ENCODE data around the gene TFCP2.
"Not testable (repeated sequence)": the region's sequence is repeated elsewhere in the genome, so short reads cannot be mapped to it uniquely, and the experiment has no call there.

Gene TFCP2

DNA sequence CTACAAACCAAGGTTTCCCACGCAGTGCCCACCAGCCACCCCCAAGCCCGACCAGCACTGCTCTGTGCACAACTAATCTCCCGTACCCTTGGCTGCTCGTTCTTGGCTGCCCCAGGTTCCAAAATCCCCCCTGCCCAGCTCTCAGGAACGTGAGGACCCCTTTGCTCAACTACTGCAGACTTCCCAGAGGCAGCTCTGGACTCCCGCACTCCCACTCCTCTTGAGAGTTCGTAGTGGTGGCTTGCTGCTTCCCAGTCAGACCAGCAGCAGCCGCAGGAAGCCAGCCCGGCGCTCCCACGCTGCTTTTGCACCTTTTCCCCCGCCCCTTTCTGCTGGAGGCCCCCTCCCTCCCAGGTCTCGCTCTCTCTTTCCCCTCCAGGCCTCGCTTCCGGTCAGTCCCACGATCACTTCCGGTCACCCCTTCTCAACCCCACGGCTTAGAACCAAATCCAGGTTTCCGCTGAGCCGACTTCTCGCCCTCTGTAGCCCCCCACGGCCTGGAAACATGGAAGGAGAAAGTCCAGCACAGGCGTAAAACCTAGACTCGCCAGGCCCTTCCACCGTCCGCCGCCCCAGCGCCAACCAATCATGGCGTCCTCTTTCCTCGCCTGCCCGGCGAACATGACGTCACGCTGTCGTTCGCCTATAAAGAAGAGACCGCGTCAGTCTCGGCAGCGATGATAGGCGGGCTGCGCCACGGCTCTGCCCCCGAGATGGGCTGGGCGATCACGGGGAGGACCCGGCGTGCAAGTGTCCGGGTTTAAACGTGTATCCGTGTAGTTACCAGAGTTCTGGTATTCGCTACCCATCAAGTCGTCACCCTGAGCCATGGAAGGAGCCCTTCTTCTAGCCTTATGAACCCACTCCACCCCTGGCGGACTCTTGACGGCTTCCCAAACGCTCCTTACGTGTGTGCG is at the start of gene TFCP2:
TSS of gene TFCP2 (minus strand) at position 621 of the 917 bp plus-strand sequence. CDS start 713 bp downstream, outside the sequence.
- peak; percentile 95 for DNase-seq

DNA sequence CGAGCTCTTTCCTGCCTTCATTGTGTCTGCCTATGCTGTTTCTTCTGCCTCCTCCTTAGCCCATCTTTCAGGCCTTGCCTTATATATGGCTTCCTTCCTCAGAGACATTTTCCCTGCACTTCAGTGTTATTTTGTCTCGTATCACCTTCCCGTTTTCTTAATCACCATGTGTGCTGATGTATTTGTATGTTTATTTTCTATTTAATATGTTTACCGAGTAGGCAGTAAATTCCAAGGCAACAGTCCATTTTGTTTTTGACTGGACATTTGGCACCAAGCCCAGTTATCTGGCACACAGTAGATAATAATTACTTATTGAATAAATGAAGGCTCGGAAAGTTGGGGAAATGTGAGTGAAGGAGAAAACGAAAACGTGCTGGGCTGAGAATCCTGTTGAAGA is 49.5 kb upstream of the TFCP2 start:
- in situ Hi-C loops (cut with MboI; ENCODE audit: low pct_unique_long_range_greater_than_20kb, low sequenced_read_pairs) = no loop called here
- no peak for DNase-seq

More for the DNA sequence above, at the start of gene TFCP2:
- in situ Hi-C loops (cut with MboI; ENCODE audit: low pct_unique_long_range_greater_than_20kb, low sequenced_read_pairs) = no loop called here

GRCh38 chr12:51219857-51220256 is 46.9 kb upstream of the TFCP2 start:
- DNase-seq; in situ Hi-C loops (cut with MboI; ENCODE audit: low pct_unique_long_range_greater_than_20kb, low sequenced_read_pairs): not testable (repeated sequence)

GRCh38 chr12:51219322-51219721 is 46.4 kb upstream of the TFCP2 start:
- in situ Hi-C loops (cut with MboI; ENCODE audit: low pct_unique_long_range_greater_than_20kb, low sequenced_read_pairs) = no loop called here

GRCh38 chr12:51218607-51219161 is 45.7 kb upstream of the TFCP2 start:
- no peak for DNase-seq
- in situ Hi-C loops (cut with MboI; ENCODE audit: low pct_unique_long_range_greater_than_20kb, low sequenced_read_pairs) = no loop called here

More at GRCh38 chr12:51219322-51219721, 46.4 kb upstream of the TFCP2 start:
- DNase-seq = no peak

DNA sequence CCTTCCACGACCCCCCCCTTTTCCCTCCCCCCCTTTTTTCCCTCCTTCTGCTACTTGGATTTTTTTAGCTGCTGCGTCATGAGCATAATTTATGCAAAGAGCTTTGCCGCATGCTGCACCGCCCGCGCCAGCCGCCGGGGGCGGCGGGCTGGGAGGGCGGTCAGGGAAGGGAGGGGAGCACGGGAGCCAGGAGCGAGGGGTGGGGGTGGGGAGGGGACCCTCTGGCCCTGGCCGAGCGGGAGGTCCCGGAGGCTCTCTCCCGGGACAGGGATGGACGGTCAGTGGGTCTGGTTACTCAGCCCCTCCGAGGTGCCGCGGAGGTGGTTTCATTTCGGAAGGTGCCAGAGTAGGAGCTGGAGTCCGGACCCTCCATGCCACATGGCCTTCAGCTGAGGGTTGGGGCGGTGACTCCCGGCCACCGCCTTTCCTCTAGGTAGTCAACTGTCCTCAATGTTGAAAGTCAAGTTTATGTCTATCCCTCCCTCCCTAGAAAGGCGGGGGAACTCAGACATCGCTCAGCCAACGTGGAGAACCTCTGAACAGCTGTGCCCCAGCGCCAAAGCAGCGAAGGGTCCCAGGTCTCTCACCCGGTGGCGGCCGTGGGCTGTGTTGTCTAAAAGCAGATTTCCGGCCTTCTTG is 45.2 kb upstream of the TFCP2 start, which contains the start of gene POU6F1:
TSS of gene POU6F1 (minus strand) at position 95 of the 639 bp plus-strand sequence. CDS start 11,226 bp downstream, outside the sequence.
- peak; percentile 84 for DNase-seq
- in situ Hi-C loops (cut with MboI; ENCODE audit: low pct_unique_long_range_greater_than_20kb, low sequenced_read_pairs) = no loop called here

DNA sequence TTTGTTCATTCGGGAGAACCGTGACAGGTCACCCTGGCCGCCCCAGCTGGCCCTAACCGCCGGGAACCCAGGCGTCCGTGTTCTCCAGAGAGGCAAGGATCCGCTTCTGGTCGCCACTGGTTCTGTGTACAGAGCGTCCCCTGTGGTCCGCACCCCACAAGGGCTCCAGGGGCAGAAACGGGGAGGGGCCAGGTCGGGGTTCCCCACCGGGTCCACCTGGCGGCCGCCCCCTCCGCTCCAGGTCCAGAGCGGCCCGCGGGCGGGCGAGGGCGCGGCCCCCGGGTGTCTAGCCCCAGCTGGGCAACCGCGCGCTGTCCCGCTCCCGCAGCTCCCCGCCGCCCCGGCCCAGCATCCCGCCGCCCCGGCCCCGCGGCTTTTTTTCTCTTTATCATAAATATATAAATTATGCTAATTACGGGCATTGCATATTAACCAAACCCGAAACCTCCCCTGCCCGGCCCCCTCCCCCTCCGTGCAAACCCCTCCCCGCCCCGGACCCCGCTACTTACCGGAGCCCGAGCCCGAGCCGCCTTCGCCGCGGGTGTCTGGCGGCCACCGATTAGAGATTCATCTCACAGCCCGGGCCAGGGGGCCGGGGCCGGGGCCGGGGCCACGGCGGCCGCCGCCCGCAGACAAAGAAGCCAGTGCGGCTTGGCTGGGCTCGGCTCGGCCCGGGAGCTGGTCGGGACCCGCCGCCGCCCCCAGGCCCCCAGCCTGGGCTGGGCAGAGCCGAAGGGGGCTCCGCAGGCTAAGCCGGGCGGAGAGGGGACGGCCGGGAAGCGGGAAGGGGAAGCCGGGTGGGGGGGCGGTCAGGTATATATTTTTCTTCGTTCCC is 44.4 kb upstream of the TFCP2 start:
- in situ Hi-C loops (cut with MboI; ENCODE audit: low pct_unique_long_range_greater_than_20kb, low sequenced_read_pairs) = no loop called here
- peak; percentile 30 for DNase-seq

- in situ Hi-C loops (cut with MboI; ENCODE audit: low pct_unique_long_range_greater_than_20kb, low sequenced_read_pairs) = no loop called here
- DNase-seq = no peak
Measured at GRCh38 chr12:51216642-51217041, 43.7 kb upstream of the TFCP2 start.

DNA sequence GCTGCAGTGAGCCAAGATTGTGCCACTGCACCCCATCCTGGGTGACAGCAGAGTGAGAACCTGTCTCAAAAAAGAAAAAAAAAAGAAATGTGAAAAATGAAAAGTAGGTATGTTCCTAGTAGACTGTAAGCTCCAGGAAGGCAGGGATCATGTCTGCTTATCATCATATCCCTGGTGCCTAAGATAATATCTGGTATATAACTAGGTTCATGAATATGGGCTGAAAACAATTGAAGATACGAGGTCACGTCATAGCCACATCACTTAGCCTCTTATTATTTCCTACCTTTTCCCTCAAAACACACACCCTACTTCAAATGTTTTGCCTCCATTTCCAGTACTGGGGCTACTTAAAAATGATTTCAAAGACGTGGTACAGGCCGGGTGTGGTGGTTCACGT is 42.0 kb upstream of the TFCP2 start:
- no peak for DNase-seq
- in situ Hi-C loops (cut with MboI; ENCODE audit: low pct_unique_long_range_greater_than_20kb, low sequenced_read_pairs) = no loop called here

GRCh38 chr12:51210690-51211395 is 37.9 kb upstream of the TFCP2 start:
- DNase-seq = no peak
- in situ Hi-C loops (cut with MboI; ENCODE audit: low pct_unique_long_range_greater_than_20kb, low sequenced_read_pairs) = no loop called here

DNA sequence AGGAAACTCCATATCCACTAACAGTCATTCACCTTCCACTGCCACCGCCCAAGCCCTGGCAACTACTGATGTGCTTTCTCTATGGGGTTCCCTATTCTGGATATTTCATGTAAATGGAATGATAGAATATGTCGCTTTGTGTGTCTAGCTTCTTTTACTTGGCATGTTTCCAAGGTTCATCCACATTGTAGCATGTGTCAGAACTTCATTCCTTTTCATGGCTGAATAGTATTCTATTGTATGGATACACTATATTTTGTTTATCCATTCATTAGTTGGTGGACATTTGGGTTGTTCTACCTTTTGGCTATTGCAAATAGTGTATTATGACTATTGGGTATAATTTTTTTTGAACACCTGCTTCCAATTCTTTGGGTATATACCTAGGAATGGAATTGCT is 36.3 kb upstream of the TFCP2 start:
- no peak for DNase-seq
- in situ Hi-C loops (cut with MboI; ENCODE audit: low pct_unique_long_range_greater_than_20kb, low sequenced_read_pairs) = no loop called here

- in situ Hi-C loops (cut with MboI; ENCODE audit: low pct_unique_long_range_greater_than_20kb, low sequenced_read_pairs) = no loop called here
- no peak for DNase-seq
Measured at GRCh38 chr12:51208016-51208660, 35.2 kb upstream of the TFCP2 start.

- no peak for DNase-seq
- in situ Hi-C loops (cut with MboI; ENCODE audit: low pct_unique_long_range_greater_than_20kb, low sequenced_read_pairs) = no loop called here
Measured at GRCh38 chr12:51205350-51205749, 32.4 kb upstream of the TFCP2 start.

DNA sequence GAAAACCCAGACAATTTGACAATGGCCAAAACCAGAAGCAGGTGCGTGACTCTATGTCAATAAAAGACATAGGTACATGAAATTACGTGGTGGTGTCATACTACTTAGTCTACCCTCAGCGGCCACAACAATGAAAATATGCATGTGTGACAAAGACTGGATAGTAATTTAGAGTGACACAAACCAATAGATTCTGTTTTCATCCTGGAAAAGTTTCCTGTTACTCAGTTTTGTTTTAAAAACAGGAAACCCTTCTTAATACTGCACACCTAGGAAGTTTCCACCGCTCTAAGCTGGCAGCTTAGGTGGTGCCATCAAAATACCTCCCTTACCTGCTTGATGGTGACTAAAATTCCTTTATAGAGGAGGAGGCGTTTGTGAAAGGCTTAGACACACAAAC is 29.8 kb upstream of the TFCP2 start:
- no peak for DNase-seq
- in situ Hi-C loops (cut with MboI; ENCODE audit: low pct_unique_long_range_greater_than_20kb, low sequenced_read_pairs) = no loop called here

DNA sequence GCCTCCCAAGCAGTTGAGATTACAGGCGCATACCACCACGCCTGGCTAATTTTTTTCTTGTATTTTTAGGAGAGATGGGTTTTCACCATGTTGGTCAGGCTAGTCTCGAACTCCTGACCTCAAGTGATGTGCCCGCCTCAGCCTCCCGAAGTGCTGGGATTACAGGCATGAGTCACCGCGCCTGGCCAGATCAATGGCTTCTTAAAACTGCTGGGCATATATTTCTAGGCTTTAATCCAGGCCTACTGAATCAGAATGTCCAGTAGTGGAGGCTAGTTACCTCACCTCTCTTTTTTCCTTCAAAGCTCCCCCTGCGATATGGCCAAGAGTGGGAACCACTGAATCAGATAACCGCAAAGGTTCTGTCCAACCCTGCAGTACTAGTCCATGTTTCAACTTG is 27.9 kb upstream of the TFCP2 start:
- in situ Hi-C loops (cut with MboI; ENCODE audit: low pct_unique_long_range_greater_than_20kb, low sequenced_read_pairs) = no loop called here
- no peak for DNase-seq

DNA sequence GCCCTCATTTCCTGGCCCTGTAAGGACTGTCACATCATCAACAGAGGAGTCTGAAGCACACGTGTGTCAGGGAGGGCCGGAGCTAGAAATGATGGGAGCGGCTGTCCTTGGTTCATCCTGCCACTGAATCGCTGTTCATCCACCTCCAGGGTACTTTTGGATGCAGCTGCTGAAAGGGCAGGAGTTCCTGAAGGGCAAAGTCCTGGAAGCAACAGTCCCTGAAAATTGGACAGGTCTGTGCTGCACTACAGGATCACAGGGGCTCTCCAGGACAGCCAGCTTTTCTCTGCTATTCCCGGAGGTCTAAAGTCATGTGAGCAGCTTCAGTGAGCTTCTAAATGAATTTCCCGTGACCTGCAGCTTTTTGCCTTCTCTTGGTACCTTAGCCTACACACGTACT is 27.2 kb upstream of the TFCP2 start:
- in situ Hi-C loops (cut with MboI; ENCODE audit: low pct_unique_long_range_greater_than_20kb, low sequenced_read_pairs) = no loop called here
- DNase-seq = no peak

DNA sequence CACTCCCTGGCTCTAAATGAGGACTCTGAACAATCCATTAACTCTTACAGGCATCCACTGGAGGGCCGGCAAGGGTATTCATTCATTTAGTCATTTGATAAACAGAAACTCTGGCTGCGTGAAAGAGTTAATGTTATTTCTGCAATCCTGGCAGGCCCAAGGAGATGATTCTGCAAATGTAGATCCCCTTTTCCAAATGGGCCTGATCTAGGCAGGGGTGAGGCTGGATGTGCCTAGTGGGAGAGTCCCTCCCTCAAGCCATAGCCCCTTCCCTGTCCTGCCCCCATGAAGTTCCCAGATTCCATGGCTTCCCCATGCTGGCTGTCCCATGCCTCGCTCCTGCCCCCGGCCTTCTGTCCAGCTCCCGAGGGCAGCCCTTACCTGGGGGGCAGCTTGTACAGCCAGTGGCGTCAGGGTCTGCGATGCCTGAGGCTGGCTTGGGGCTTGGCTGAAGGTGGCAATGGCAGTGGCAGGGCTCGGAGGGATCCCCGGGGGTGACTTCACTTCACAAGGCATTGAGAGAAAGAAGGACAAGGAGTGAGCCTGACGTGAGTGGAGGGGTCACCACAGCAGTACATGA is 26.5 kb upstream of the TFCP2 start:
- in situ Hi-C loops (cut with MboI; ENCODE audit: low pct_unique_long_range_greater_than_20kb, low sequenced_read_pairs) = no loop called here
- DNase-seq = no peak

All from KBM-7 (cell line).